HepG2 (cell line): ENCODE measurements around the gene RPS27A. TPM values are rescaled to one million over a fixed set of nuclear protein-coding genes. Genes with fewer than 3 reads are reported as not detected.
A peak's percentile ranks its signal among the peaks of the same experiment; 100 is the strongest.

Source experiments
- AFF4 ChIP-seq: sonication (generic); formaldehyde crosslinking; IDR thresholded peaks from 2 replicates; pipeline ENCODE4 v1.4.0; 2020; ENCODE audit warnings: missing genetic modification reagents
- BCL3 ChIP-seq: sonication (generic); formaldehyde crosslinking; IDR thresholded peaks from 2 replicates; pipeline ENCODE4 v1.5.1; 2020; ENCODE audit warnings: mild to moderate bottlenecking, missing genetic modification reagents, moderate library complexity
- CBX1 ChIP-seq: IDR thresholded peaks from one replicate; pipeline ENCODE4 v1.6.1; 2016; ENCODE audit warnings: antibody characterized with exemption, low read depth
- DMTF1 ChIP-seq: sonication (generic); formaldehyde crosslinking; IDR thresholded peaks from 2 replicates; pipeline ENCODE4 v1.4.0; 2020; ENCODE audit warnings: mild to moderate bottlenecking, missing genetic modification reagents
- HNRNPL ChIP-seq: fragments of 200-400 bp; formaldehyde crosslinking; IDR thresholded peaks from 2 replicates; pipeline ENCODE4 v1.6.1; 2017; ENCODE audit warnings: mild to moderate bottlenecking, low read depth, low read length
- NFIC ChIP-seq: IDR thresholded peaks from 2 replicates; pipeline ENCODE4 v1.6.1; 2012; ENCODE audit warnings: mild to moderate bottlenecking, low read length, inconsistent platforms
- NONO ChIP-seq, 2 experiments: fragments of 450-650 bp in 1 of 2; sonication (generic) in 1 of 2; formaldehyde crosslinking in 1 of 2; IDR thresholded peaks in 1 of 2; conservative IDR thresholded peaks in 1 of 2; 2 replicates each; pipeline versions ENCODE4 v1.6.1 to v1.8.0; 2017 to 2022; ENCODE audit warnings: mild to moderate bottlenecking in 1 of 2, missing genetic modification reagents in 1 of 2, moderate library complexity in 1 of 2
- NR2F6 ChIP-seq, 2 experiments: IDR thresholded peaks; 2 replicates each; pipeline ENCODE4 v1.6.1; 2016; ENCODE audit warnings: antibody characterized with exemption in 1 of 2, mild to moderate bottlenecking in 1 of 2
- PPARG ChIP-seq: conservative IDR thresholded peaks from 2 replicates; pipeline ENCODE4 v1.6.1; 2016; ENCODE audit warnings: missing biosample characterization, missing genetic modification reagents
- SALL2 ChIP-seq: sonication (generic); formaldehyde crosslinking; IDR thresholded peaks from 2 replicates; pipeline ENCODE4 v1.8.1; 2023; ENCODE audit warnings: mild to moderate bottlenecking, missing genetic modification reagents, inconsistent platforms
- TBX3 ChIP-seq: fragments of 450-650 bp; IDR thresholded peaks from 2 replicates; pipeline ENCODE4 v1.6.1; 2017; ENCODE audit warnings: antibody characterized with exemption, mild to moderate bottlenecking, inconsistent platforms, borderline replicate concordance
- ZC3H4 ChIP-seq: sonication (generic); formaldehyde crosslinking; IDR thresholded peaks from 2 replicates; pipeline ENCODE4 v1.4.0; 2020; ENCODE audit warnings: missing genetic modification reagents, borderline replicate concordance
- ZFAT ChIP-seq: sonication (generic); formaldehyde crosslinking; conservative IDR thresholded peaks from 2 replicates; pipeline ENCODE4 v1.8.1; 2023; ENCODE audit warnings: missing genetic modification reagents, inconsistent platforms
- ZFP37 ChIP-seq: sonication (generic); formaldehyde crosslinking; IDR thresholded peaks from 2 replicates; pipeline ENCODE4 v1.4.0; 2020; ENCODE audit warnings: missing genetic modification reagents, borderline replicate concordance
- ZNF235 ChIP-seq: sonication (generic); formaldehyde crosslinking; IDR thresholded peaks from 2 replicates; pipeline ENCODE4 v1.8.1; 2023; ENCODE audit warnings: mild to moderate bottlenecking, missing genetic modification reagents, borderline replicate concordance
- ZNF354B ChIP-seq: sonication (generic); formaldehyde crosslinking; IDR thresholded peaks from 2 replicates; pipeline ENCODE4 v1.8.0; 2022; ENCODE audit warnings: mild to moderate bottlenecking, missing genetic modification reagents
- ZNF557 ChIP-seq: sonication (generic); formaldehyde crosslinking; IDR thresholded peaks from 2 replicates; pipeline ENCODE4 v1.4.0; 2020; ENCODE audit warnings: missing genetic modification reagents
- ZNF792 ChIP-seq: IDR thresholded peaks from 2 replicates; pipeline ENCODE4 v1.6.1; 2016
- ZSCAN5A ChIP-seq: sonication (generic); formaldehyde crosslinking; IDR thresholded peaks from 2 replicates; pipeline ENCODE4 v1.8.0; 2022; ENCODE audit warnings: mild to moderate bottlenecking, missing genetic modification reagents, borderline replicate concordance
- ZSCAN9 ChIP-seq: IDR thresholded peaks from 2 replicates; pipeline ENCODE4 v1.6.1; 2016; ENCODE audit warnings: borderline replicate concordance
- polyA plus RNA-seq, 8 experiments: library from polyadenylated mRNA; depleted of rRNA in 3 of 8; stranded (reverse) in 7 of 8; unstranded in 1 of 8; fragments of >200 nt; fragmentation: Illumina TruSeq in 4 of 8; extraction: Trizol in 4 of 8; gene quantifications; 2 replicates each; pipeline versions ENCODE4 v1.2.1 to v1.2.3, GENCODE V29; 2011 to 2016; ENCODE audit warnings: low read depth in 4 of 8, missing spikeins in 1 of 8, mixed read lengths in 1 of 8; ENCODE audit not compliant: insufficient read depth in 1 of 8
- total RNA-seq, 5 experiments: library from RNA; depleted of rRNA; stranded (reverse); fragments of >200 nt; fragmentation: Illumina TruSeq; extraction: Trizol; gene quantifications; 2 replicates each; pipeline ENCODE4 v1.2.3, GENCODE V29; 2016; ENCODE audit warnings: low read depth in 1 of 5

RPS27A gene
- total and polyA plus RNA-seq, 2 of the 13 experiments (the other 11 are each of a cell fraction or from before 2014, with no cell fraction given) = 2,779 to 3,269 TPM

- TF ChIP-seq NR2F6 (IDR thresholded peaks at IDR 0.05) (peak; percentile 75; the same call in 1 of the 2 replicates), NR2F6 (CRISPR knock-in tag; IDR thresholded peaks at IDR 0.05) (peak; percentile 93), SALL2 (peak; percentile 96), ZNF235 (CRISPR knock-in tag) (no peak), ZNF557 (CRISPR knock-in tag) (no peak), DMTF1 (no peak), CBX1 (peak; percentile 95), ZFAT (no peak), ZSCAN9 (CRISPR knock-in tag) (peak; percentile 92), ZNF792 (peak; percentile 98), NONO (IDR thresholded peaks at IDR 0.05) (no peak), NONO (CRISPR knock-in tag; conservative IDR thresholded peaks at IDR 0.05) (peak; percentile 98), ZSCAN5A (peak; percentile 97), NFIC (peak; percentile 75; the same call in 1 of the 2 replicates), ZNF354B (CRISPR knock-in tag) (0 out of 2 replicates have a peak, but pooled peaks have one; percentile 20), HNRNPL (peak; percentile 84; the same call in 1 of the 2 replicates), PPARG (CRISPR knock-in tag) (peak; percentile 85), ZFP37 (CRISPR knock-in tag) (peak; percentile 97), TBX3 (peak; percentile 44; the same call in 1 of the 2 replicates), BCL3 (CRISPR knock-in tag) (peak; percentile 92), AFF4 (CRISPR knock-in tag) (peak; percentile 58; the same call in 1 of the 2 replicates), ZC3H4 (peak; percentile 83; the same call in 1 of the 2 replicates)
These were observed 36.6 kb downstream of the RPS27A start, which contains the start of gene MTIF2 (continued) for GRCh38 chr2:55268907-55269644.
